Lung (tissue), 12 donors: ENCODE data around the gene PYGM. TPM values are rescaled to one million over a fixed set of nuclear protein-coding genes. Genes with fewer than 3 reads are reported as not detected.

Experiments
- ATAC-seq: fragments of 200-7000 bp; cut with Tn5 transposase; one replicate; pipeline ENCODE4 v1.9.1; 2020; ENCODE audit warnings: moderate number of reproducible peaks; ENCODE audit not compliant: insufficient read depth, low FRiP score
- DNase-seq, 3 donors: peaks; one replicate each; pipeline ENCODE4 v3.0.0-alpha.2; 2013 to 2017
- H3K27ac ChIP-seq, 2 donors: one replicate each; pipeline ENCODE4 v1.5.1; 2013; ENCODE audit warnings: mild to moderate bottlenecking in 2 of 2, moderate library complexity in 2 of 2, control low read depth in 1 of 2, inconsistent platforms in 1 of 2, low read depth in 1 of 2, low read length in 1 of 2
- H3K27me3 ChIP-seq, 3 donors: one replicate each; pipeline ENCODE4 v1.5.1; 2013; ENCODE audit warnings: low read length in 2 of 3; ENCODE audit not compliant: control insufficient read depth in 3 of 3, insufficient read depth in 3 of 3
- H3K36me3 ChIP-seq, 4 donors: one replicate each; pipeline ENCODE4 v1.5.1; 2013; ENCODE audit warnings: low read length in 4 of 4, mild to moderate bottlenecking in 1 of 4, moderate library complexity in 1 of 4; ENCODE audit not compliant: control insufficient read depth in 4 of 4, insufficient read depth in 4 of 4
- H3K4me1 ChIP-seq, 5 donors: one replicate each; pipeline ENCODE4 v1.5.1; 2013; ENCODE audit warnings: low read length in 5 of 5, mild to moderate bottlenecking in 2 of 5, moderate library complexity in 1 of 5; ENCODE audit not compliant: control insufficient read depth in 5 of 5, insufficient read depth in 5 of 5
- H3K4me3 ChIP-seq: one replicate; pipeline ENCODE4 v1.5.1; 2013; ENCODE audit warnings: mild to moderate bottlenecking, control low read depth, moderate library complexity
- H3K9ac ChIP-seq, 2 donors: one replicate each; pipeline ENCODE4 v1.5.1; 2013; ENCODE audit warnings: low read length in 2 of 2, control low read depth in 1 of 2; ENCODE audit not compliant: insufficient read depth in 1 of 2
- H3K9me3 ChIP-seq, 4 donors: one replicate each; pipeline ENCODE4 v1.5.1; 2013; ENCODE audit warnings: low read length in 3 of 4, mild to moderate bottlenecking in 1 of 4, moderate library complexity in 1 of 4; ENCODE audit not compliant: control insufficient read depth in 4 of 4, insufficient read depth in 3 of 4
- CTCF ChIP-seq: IDR thresholded peaks from 2 replicates; pipeline ENCODE4 v1.5.1; 2012; ENCODE audit warnings: mild to moderate bottlenecking; ENCODE audit errors: control extremely low read depth, extremely low read depth
- WGBS, 2 donors: extraction: QIAGEN DNeasy Blood & Tissue Kit; methylation state at CpG; one replicate each; pipeline ENCODE4 v1.1.7; 2013; 5-methylcytosine and 5-hydroxymethylcytosine counted together
- polyA plus RNA-seq, 2 donors: library from polyadenylated mRNA; stranded (reverse); fragments of 200-250 nt; gene quantifications; one replicate each; pipeline ENCODE4 v1.2.1, GENCODE V29; 2013
- total RNA-seq, 2 donors: library from RNA; depleted of rRNA in 1 of 2; stranded (reverse); fragments of >200 nt in 1 of 2; gene quantifications; one replicate each; pipeline ENCODE4 v1.2.1, GENCODE V29; 2014 to 2021
- donor health status: control.
- donor health status: control.
- donor health status: Bipolar disorder and iron deficiency.
- donor health status: healthy.
- donor health status: DM: yes; HTN: yes; CAD: no.

PYGM gene
- total and polyA plus RNA-seq, 4 donors = 1.2 to 3.8 (median 2.5) TPM

- peak overlapping the region; percentile 100 for H3K27ac ChIP-seq
- H3K4me3 ChIP-seq = peak overlapping the region; percentile 93
- peaks cover 14 to 36% (median 29%) of the 10 kb centered on the region in 4 donors for H3K36me3 ChIP-seq
- no peaks in the 10 kb centered on the region for H3K9me3 ChIP-seq
- no peaks in the 10 kb centered on the region for H3K27me3 ChIP-seq
- ATAC-seq (no peak), DNase-seq (no peak)
- 0 to 1% methylated on average over 7 to 28 of the region's 28 CpGs for WGBS, 2 donors
- TF ChIP-seq CTCF = no peak
- H3K9ac ChIP-seq = peak overlapping the region in 1 of 2 donors; percentile 40
- peaks cover 2 to 22% (median 11%) of the 10 kb centered on the region in 5 donors for H3K4me1 ChIP-seq
Measured at GRCh38 chr11:64778223-64778472, 18.4 kb upstream of the PYGM start.

GRCh38 chr11:64777449-64778222, 17.9 kb upstream of the PYGM start:
- Histone ChIP-seq H3K9ac (peak overlapping the region in 1 of 2 donors; percentile 76), H3K4me3 (peak overlapping the region; percentile 98), H3K4me1 (peaks cover 4 to 26% (median 11%) of the 10 kb centered on the region in 5 donors), H3K27me3 (no peaks in the 10 kb centered on the region), H3K9me3 (no peaks in the 10 kb centered on the region), H3K27ac (peak overlapping the region; percentile 100), H3K36me3 (peaks cover 18 to 40% (median 35%) of the 10 kb centered on the region in 4 donors)
- 0% methylated on average over 51 to 98 of the region's 98 CpGs for whole genome bisulfite sequencing, 2 donors
- TF ChIP-seq CTCF = no peak
- DNase-seq (peak; percentile 88 to 93 (median 90)), ATAC-seq (peak; percentile 21)

DNA sequence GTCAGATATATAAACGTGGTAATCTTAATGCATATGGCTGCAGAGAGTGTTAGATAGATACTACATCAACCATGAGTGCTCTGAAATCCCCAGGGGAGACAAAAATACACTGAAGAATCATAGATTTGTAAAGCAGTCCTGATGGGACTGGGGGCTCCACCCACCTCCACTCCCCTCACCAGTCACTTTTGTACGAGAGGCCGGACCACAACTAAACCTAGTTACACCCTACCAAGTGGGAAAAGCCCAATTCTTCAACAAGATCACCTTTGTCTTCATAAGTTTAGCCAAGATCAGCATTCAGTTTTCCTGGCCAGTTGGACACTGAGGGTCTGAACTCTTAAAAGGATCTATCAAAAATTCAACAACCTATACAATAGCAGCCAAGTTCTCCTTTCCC, 17.1 kb upstream of the PYGM start:
- 15 to 23% methylated on average over 3 of the region's 3 CpGs for WGBS, 2 donors

More for the DNA sequence above, 17.1 kb upstream of the PYGM start:
- Histone ChIP-seq H3K27ac (no peak overlapping the region), H3K4me1 (peaks cover 4 to 27% (median 11%) of the 10 kb centered on the region in 5 donors), H3K9me3 (no peaks in the 10 kb centered on the region), H3K9ac (peak overlapping the region in 1 of 2 donors; percentile 76), H3K4me3 (peak overlapping the region; percentile 98), H3K27me3 (no peaks in the 10 kb centered on the region), H3K36me3 (peaks cover 21 to 47% (median 38%) of the 10 kb centered on the region in 4 donors)
- no peak for DNase-seq
- no peak for TF ChIP-seq CTCF
- no peak for ATAC-seq
